Limb (tissue), 2 donors: ENCODE measurements around the gene FGF2.

ENCODE experiments used
- DNase-seq, 2 donors: peaks; one replicate each; pipeline ENCODE4 v3.0.0-alpha.2; 2016; ENCODE audit errors: extremely low spot score in 2 of 2

The FGF2 gene

DNA sequence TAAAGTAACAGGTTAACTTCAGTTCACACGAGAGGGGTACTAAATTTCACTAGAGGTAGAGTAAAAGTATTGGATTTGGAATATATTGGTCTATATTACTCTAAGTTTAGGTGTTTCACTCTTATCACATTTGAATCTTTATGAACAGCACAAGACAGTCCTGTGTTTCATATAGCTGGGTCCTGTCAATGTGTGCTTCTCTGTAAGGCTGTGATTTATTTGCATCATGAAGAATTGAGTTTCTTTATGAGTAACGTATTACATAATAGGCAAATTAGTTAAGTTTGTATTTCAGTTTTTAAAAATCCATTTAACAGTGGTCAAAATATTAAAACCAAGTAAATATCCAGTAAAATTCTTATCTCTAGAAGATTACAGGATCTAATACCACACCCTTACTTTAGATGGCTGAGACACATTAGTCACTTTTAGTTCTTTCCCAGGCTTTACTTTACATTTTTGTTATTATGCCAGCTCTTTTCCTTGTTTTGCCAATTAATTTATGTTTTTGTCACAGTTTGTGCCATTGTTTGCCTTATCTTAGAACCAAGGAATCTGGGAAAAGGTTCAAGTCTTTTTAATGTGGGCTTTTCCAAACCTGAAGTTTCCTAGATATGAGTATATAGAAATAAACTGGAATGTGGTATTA is 63.6 kb downstream of the FGF2 start:
- DNase-seq: no peak

DNA sequence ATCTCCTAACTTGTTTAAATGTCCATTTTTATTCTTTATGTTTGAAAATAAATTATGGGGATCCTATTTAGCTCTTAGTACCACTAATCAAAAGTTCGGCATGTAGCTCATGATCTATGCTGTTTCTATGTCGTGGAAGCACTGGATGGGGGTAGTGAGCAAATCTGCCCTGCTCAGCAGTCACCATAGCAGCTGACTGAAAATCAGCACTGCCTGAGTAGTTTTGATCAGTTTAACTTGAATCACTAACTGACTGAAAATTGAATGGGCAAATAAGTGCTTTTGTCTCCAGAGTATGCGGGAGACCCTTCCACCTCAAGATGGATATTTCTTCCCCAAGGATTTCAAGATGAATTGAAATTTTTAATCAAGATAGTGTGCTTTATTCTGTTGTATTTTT is 68.2 kb downstream of the FGF2 start:
- no peak for DNase-seq

DNA sequence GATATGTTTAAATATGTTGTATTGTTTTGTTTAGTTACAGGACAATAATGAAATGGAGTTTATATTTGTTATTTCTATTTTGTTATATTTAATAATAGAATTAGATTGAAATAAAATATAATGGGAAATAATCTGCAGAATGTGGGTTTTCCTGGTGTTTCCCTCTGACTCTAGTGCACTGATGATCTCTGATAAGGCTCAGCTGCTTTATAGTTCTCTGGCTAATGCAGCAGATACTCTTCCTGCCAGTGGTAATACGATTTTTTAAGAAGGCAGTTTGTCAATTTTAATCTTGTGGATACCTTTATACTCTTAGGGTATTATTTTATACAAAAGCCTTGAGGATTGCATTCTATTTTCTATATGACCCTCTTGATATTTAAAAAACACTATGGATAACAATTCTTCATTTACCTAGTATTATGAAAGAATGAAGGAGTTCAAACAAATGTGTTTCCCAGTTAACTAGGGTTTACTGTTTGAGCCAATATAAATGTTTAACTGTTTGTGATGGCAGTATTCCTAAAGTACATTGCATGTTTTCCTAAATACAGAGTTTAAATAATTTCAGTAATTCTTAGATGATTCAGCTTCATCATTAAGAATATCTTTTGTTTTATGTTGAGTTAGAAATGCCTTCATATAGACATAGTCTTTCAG is 68.8 kb downstream of the FGF2 start:
- no peak for DNase-seq

DNA sequence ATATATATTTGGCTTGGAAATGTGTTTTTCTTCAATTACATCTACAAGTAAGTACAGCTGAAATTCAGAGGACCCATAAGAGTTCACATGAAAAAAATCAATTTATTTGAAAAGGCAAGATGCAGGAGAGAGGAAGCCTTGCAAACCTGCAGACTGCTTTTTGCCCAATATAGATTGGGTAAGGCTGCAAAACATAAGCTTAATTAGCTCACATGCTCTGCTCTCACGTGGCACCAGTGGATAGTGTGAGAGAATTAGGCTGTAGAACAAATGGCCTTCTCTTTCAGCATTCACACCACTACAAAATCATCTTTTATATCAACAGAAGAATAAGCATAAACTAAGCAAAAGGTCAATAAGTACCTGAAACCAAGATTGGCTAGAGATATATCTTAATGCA is 69.6 kb downstream of the FGF2 start:
- DNase-seq: no peak

DNA sequence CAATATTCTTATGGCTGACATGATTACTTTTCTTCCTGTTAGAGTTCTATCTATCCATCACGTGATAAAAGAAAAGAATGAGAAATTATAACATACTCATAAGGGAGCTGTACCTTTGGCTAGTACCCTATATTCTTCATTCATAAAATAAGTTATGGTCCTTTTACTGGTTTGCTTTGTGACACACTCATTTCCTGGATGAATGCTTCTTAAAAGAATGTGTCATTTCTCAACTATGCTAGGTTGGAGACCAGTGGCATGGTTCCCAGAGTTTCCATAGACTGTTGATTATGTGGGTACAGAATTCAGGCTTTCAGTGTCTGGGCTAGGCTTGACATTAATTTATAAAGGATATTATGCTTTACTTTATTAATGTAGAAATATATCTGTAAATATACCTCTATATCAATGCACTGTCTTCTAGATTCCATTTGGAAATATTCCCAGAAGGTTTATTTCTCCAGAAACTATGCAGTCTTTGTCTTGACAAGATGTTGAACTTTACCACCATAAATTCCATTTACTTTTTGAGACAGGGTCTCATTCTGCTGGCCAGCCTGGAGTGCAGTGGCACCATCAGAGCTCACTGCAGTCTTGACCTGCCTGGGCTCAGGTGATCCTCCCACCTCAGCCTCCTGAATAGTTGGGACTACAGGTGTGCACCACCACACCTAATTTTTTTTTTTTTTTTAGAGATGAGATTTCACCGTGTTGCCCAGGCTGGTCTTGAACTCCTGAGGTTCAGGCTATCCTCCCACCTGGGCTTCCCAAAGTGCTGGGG is 71.9 kb downstream of the FGF2 start:
- DNase-seq: peak in 1 of 2 donors; percentile 16

DNA sequence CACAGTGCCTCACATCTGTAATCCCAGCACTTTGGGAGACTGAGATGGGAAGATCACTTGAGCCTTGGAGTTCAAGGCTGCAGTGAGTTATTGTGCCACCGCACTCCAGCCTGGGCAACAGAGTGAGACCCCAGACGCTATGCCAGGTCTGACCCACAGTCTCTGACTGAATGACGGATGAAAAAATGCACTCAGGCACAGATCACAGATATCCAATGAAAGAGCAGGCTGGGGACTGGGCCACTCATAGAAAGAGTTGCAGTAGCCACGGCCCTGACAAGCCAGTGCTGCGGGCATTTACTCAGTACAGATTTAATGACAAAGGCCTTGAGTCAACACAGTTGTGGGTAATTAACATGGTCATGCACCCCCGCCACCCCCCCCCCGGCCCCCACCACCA is 73.1 kb downstream of the FGF2 start:
- DNase-seq: no peak

DNA sequence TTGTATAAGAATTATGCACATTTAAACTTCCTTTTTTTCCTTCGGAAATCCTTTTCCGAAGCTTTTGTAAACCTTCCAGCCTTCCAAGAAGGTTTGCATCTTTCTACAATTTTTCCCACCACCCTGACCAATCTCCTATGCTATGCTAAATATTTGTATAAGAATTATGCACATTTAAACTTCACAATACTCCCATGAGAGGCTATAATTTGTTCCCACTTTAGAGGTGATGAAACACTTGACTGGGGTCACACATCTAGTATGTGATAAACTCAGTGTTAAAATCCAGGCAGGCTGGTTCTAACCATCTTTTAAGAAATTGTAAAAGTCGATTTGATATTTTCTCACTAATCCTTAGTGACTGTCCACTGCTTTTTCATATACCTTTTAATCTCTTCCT is 73.7 kb downstream of the FGF2 start:
- no peak for DNase-seq

DNA sequence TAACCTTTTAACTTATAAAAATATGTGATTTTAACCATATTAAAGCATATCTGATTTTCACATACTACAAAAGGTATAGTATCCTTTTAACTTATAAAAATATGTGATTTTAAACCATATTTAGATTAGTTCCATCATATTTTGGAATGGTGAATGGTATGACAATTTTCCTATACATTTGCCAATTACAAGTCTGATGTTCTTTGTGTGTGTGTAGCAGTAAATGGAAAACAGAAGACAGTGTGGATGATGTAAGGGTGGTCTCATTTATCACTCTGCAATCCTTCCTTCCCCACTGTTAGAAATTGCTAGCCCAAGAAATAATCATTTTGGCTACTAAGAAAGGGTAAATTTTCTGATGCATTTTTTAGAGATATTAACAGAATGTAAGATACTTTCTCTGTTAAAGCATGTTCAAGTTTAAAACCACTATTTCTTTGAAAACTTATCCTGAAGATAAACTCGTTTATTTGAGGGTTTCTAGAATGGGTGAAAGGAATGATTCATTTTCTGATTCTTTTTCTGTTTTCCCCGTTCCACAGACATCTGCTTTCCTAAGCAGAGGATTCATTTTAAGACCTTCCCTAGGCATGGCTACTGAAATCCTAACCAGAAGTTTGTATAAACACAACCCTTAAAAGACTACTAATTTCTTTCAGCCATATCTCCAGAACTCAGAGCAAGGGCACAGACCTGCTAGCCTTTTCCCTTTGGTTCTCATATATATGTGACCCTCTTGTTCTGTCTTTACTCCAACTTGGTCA is 74.8 kb downstream of the FGF2 start:
- no peak for DNase-seq

DNA sequence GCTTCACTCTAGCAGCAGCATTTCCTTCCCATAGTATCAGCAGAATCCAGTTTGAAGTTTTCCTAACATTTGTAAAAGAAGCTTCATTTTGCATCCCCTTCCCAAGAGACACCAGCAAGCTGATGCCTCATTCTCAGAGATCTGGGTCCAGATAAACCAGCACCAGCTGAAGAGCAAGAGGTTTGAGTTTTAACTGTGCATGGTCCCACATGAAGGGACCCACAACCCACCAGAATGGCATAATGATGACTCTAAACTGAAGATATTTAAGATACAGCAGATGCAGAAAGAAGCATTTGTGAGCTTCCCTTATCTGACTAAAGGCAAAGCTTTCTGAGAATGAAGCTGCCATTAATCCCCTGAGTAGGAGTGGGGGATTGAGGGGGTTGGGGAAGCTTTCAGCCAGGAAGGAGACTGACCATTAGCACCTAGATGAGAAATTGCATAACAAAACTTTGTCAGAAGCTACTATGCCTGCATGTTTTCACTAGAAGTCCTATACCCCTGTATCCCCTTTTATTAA is 77.2 kb downstream of the FGF2 start:
- DNase-seq: no peak

DNA sequence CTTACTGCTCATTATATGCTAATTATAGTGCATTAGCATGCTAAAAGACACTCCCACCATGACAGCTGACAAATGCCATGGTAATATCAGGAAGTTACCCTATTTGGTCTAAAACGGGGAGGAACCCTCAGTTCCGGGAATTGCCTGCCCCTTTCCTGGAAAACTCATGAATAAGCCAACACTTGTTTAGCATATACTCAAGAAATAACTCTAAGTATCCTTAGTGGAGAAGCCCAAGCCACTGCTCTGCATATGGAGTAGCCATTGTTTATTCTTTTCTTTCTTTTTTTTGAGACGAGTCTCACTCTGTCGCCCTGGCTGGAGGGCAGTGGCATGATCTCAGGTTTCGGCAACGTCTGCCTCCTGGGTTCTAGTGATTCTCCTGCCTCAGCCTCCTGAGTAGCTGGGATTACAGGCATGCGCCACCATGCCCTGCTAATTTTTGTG is 80.3 kb downstream of the FGF2 start:
- no peak for DNase-seq

DNA sequence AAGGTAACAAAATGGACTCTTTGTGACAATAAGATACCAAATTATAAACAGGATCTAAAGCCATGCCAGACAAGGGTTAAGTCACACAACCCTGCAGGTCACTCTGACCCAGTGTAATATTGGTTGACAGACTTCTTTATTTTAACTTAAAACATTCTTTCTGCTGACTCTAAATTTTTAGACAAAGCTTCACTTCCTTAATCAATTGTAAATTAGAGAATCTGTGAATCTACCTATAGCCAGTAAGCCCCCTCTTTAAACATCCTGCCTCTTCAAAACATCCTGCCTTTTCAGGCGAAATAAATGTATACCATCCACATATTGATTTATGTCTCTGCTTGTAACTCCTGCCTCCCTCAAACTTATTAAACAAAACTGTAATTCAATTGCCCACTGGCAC is 81.6 kb downstream of the FGF2 start:
- no peak for DNase-seq

DNA sequence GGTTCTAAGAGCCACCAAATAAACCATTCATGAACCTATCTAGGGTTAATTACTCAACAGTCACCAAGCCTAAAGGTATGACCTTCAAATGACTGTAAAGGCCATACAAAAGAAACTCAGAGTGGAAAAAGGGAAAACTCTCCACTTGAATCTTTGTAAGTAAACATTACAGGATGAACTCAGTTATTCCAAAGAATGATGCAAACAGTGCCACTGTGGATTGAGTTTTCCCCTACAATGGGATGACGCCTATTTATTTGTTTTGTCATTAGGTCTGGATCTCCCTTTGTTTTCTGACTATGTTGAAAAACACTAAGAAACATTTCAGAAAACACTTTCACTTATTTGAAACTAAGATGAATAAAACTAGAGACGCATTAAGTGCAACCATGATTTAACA is 83.1 kb downstream of the FGF2 start:
- DNase-seq: no peak

DNA sequence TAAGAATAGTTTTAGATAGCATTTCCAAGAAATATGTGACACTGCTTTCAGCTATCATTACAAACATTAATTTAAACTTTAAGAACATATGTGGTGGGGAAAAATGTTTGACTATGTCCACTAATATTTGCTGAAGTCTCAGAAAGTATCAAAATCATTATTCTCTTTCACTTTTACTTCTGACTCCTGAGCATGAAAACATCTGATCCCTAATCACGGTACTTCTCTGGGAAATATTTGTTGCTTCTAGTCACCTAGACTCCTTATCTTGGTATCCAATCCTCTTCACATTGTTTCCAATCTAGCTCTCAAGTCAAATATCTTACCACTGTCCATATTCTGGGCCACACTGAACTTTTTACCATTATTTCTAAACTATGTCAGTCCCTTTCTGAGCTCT is 85.0 kb downstream of the FGF2 start:
- no peak for DNase-seq

DNA sequence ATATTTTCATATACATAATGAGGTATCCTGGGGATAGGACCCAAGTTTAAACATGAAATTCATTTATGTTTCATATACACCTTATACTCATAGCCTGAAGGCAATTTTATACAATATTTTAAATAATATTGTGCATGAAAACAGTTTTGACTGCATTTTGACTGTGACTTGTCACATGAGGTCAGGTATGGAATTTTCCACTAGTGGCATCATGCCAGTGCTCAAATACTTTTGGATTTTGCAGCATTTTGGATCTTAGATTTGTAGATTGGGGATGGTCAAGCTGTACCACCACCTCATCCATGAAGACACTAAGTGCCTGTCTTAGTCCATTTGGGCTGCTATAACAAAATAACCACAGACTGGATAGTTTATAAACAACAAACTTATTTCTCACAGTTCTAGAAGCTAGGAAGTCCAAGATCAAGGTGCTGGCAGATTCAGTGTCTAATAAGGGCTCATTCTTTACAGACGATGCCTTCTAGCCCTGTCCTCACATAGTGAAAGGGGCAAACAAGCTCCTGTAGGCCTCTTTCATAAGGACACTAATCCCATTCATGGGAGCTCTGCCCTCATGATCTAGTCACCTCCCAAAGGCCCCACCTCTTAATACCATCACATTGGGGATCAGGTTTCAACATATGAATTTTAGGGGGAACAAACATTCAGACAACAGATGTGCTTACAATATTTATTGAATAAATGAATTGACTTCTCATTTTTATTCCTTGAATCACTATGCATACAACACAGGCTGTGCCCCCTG is 86.4 kb downstream of the FGF2 start:
- no peak for DNase-seq

DNA sequence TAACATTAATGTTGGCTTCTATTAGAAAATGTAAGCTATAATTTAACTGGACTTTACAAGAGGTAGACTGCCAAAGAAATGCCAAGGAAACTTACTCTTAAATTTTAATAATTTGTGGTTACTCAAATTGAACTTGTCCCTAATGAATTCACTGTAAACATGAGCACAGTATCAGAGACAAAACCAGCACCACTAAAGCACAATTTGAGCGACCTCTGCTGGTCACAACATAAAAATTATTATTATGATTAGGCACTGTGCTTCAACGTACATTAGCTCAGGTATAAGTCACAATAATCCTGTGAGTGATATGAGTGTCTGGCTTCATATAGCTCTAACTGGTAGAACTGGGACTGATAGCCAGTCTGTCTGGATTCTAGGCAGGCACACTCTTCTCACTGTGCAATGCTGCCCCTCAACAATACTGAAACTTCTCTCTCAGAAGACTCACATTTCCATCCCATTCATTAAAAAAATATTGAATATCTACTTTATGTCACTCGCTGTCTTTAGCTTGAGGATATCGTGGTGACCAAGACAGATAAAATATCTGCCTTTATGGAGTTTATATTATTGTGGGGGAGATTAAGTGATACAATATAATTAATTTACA is 87.8 kb downstream of the FGF2 start:
- peak in 1 of 2 donors; percentile 51 for DNase-seq

DNA sequence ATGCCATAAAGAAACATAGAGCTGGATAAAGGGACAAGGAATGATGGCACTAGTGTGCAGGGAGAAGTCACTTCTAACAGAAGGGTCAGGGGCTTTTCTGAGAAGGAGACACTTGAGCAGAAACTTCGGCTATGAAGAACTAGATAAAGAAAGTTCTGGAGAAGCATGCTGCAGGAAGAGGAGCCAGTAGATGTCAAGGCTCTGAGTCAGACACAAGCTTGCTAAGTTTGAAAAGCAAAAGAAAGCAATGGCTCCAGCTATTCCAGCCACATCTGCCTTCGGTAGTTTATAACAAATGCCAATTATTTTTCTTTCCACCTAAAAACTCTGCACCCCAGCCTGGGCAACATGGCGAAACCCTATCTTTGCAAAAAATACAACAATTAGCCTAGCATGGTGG is 88.3 kb downstream of the FGF2 start:
- no peak for DNase-seq

DNA sequence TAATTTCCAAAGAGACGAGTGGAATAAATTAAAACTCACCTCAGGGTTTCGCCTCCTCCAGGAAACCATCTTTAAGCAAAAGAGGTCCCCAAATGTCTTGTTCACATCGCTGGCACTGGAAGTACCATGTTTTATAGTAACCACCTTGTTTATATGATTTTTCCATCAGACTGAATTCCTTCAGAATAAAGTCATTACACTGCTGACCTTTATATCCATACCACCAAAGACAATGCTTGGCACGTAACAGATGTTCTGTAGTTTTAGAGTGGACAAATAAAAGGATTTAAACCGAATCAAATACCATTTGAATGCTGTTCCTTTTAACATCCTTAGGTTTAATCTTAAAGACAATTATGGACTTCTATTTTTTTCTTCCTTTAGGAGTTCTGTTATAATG is 91.1 kb downstream of the FGF2 start:
- DNase-seq: no peak

DNA sequence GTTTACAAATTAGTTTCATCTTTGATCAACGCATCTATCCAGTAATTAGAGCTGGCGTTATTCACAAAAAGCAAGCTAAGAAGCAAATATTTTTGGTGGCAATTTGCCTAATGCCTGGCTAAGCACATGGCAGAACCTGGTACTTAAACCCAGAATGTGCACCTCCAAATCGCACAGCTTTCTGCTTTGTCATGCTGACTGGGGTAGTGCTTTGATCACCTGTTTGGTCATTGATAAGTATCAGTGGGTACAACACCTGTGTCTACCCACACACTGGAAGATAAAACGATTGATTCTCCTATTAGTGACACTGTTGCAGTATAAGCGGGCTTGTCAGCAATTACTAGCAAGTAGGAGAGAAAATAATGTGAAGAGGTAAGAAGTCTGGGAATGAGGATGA is 93.8 kb downstream of the FGF2 start:
- DNase-seq: no peak

DNA sequence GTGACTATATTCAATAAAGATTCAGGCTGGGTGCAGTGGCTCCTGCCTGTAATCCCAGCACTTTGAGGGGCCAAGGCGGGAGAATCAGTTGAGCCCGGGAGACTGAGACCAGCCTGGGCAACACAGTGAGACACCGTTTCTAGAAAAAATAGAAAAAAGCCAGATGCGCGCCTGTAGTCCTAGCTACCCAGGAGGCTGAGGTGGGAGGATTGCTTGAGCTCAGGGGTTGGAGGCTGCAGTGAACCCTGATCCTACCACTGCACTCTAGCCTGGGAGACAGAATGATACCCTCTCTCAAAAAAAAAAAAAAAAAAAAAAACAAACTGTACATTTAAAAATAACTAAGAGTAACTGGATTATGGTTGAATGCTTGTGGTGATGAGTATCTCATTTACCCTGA is 94.7 kb downstream of the FGF2 start:
- no peak for DNase-seq
